ENCODE results near the gene GPANK1. TPM values are rescaled to one million over a fixed set of nuclear protein-coding genes. Genes with fewer than 3 reads are reported as not detected.

GPANK1 gene
- total and polyA plus RNA-seq, 2 of the 13 experiments (the other 11 are each of a cell fraction or from before 2014, with no cell fraction given): 15.4 to 22.8 TPM

DNA sequence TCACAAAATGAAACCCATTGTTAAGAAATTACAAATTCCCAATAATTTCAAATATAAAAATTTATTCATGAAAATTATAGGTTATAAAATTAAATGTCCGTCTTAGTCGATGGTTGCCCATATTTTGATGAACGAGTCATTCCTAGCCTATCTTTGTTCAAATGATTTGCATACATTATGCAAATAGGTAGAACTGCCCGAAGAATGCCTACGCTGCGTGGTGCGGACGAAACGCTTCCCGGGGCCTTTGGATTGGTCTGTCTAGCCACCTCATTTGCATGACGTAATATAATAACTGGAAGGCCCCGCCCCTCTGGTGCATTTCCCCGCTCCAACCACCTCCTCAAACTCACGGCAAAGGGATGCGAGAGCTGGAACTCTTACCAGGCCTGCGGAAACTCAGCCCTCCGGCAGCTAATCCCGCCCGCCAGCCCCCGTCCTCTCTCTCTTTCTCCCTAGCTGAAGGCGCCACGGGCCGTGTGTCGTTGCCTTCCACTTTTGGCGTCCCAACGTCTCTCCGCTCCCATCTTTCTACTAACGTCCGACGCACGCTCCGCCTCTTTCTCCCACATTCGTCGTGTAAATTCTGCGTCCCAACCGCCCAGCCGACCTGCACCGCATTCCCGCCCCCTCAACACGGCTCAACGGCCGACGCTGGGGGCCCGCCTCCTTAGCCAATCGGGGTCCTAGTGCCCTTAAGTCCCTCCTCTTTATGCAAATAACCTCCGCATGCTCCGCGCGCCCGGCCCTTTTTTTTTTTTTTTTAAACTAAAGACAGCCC, 44.8 kb downstream of the GPANK1 start (continued):
- TF ChIP-seq FOXP1 (IDR thresholded peaks at IDR 0.05) (no peak), FOXP1 (CRISPR knock-in tag; IDR thresholded peaks at IDR 0.05) (peak; percentile 45; the same call in 1 of the 2 replicates), TGIF2 (CRISPR knock-in tag; IDR thresholded peaks at IDR 0.05) (no peak), POLR2G (IDR thresholded peaks at IDR 0.05; ENCODE audit: low read depth, low read length) (peak; percentile 89), TAF15 (IDR thresholded peaks at IDR 0.05; ENCODE audit: low read depth, low read length, poor library complexity, severe bottlenecking) (no peak), YY1 (IDR thresholded peaks at IDR 0.05; ENCODE audit: insufficient read depth, insufficient replicate concordance, low read depth, low read length) (peak; percentile 52), KDM4B (CRISPR knock-in tag; IDR thresholded peaks at IDR 0.05) (no peak; the same call in 1 of the 2 replicates), ZNF7 (CRISPR knock-in tag; IDR thresholded peaks at IDR 0.05) (no peak), ZFP1 (CRISPR knock-in tag; IDR thresholded peaks at IDR 0.05) (no peak), SNAPC2 (CRISPR knock-in tag; IDR thresholded peaks at IDR 0.05) (peak; percentile 99), ZNF282 (IDR thresholded peaks at IDR 0.05; ENCODE audit: partially characterized antibody) (no peak), ZNF670 (CRISPR knock-in tag; IDR thresholded peaks at IDR 0.05; ENCODE audit: borderline replicate concordance) (0 out of 2 replicates have a peak, but pooled peaks have one; percentile 43), MTA1 (CRISPR knock-in tag; IDR thresholded peaks at IDR 0.05; ENCODE audit: borderline replicate concordance) (peak; percentile 69; the same call in 1 of the 2 replicates), KDM5B (CRISPR knock-in tag; IDR thresholded peaks at IDR 0.05; ENCODE audit: borderline replicate concordance) (no peak; the same call in 1 of the 2 replicates), NKX3-1 (CRISPR knock-in tag; IDR thresholded peaks at IDR 0.05) (no peak), HNRNPH1 (optimal IDR thresholded peaks at IDR 0.05; ENCODE audit: low read depth, low read length) (peak; percentile 66)
- TF ChIP-seq, protein P1, sequence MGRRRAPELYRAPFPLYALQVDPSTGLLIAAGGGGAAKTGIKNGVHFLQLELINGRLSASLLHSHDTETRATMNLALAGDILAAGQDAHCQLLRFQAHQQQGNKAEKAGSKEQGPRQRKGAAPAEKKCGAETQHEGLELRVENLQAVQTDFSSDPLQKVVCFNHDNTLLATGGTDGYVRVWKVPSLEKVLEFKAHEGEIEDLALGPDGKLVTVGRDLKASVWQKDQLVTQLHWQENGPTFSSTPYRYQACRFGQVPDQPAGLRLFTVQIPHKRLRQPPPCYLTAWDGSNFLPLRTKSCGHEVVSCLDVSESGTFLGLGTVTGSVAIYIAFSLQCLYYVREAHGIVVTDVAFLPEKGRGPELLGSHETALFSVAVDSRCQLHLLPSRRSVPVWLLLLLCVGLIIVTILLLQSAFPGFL (CRISPR knock-in tag; IDR thresholded peaks at IDR 0.05): no peak
- TF ChIP-seq, protein P2, sequence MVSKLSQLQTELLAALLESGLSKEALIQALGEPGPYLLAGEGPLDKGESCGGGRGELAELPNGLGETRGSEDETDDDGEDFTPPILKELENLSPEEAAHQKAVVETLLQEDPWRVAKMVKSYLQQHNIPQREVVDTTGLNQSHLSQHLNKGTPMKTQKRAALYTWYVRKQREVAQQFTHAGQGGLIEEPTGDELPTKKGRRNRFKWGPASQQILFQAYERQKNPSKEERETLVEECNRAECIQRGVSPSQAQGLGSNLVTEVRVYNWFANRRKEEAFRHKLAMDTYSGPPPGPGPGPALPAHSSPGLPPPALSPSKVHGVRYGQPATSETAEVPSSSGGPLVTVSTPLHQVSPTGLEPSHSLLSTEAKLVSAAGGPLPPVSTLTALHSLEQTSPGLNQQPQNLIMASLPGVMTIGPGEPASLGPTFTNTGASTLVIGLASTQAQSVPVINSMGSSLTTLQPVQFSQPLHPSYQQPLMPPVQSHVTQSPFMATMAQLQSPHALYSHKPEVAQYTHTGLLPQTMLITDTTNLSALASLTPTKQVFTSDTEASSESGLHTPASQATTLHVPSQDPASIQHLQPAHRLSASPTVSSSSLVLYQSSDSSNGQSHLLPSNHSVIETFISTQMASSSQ (IDR thresholded peaks at IDR 0.05; ENCODE audit: low read depth): peak; percentile 37
- TF ChIP-seq, protein P2 (CRISPR knock-in tag; IDR thresholded peaks at IDR 0.05; ENCODE audit: borderline replicate concordance): peak; percentile 70
- TF ChIP-seq, protein P3, sequence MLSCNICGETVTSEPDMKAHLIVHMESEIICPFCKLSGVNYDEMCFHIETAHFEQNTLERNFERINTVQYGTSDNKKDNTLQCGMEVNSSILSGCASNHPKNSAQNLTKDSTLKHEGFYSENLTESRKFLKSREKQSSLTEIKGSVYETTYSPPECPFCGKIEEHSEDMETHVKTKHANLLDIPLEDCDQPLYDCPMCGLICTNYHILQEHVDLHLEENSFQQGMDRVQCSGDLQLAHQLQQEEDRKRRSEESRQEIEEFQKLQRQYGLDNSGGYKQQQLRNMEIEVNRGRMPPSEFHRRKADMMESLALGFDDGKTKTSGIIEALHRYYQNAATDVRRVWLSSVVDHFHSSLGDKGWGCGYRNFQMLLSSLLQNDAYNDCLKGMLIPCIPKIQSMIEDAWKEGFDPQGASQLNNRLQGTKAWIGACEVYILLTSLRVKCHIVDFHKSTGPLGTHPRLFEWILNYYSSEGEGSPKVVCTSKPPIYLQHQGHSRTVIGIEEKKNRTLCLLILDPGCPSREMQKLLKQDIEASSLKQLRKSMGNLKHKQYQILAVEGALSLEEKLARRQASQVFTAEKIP (CRISPR knock-in tag; IDR thresholded peaks at IDR 0.05; ENCODE audit: borderline replicate concordance): no peak
- TF ChIP-seq, protein P4, sequence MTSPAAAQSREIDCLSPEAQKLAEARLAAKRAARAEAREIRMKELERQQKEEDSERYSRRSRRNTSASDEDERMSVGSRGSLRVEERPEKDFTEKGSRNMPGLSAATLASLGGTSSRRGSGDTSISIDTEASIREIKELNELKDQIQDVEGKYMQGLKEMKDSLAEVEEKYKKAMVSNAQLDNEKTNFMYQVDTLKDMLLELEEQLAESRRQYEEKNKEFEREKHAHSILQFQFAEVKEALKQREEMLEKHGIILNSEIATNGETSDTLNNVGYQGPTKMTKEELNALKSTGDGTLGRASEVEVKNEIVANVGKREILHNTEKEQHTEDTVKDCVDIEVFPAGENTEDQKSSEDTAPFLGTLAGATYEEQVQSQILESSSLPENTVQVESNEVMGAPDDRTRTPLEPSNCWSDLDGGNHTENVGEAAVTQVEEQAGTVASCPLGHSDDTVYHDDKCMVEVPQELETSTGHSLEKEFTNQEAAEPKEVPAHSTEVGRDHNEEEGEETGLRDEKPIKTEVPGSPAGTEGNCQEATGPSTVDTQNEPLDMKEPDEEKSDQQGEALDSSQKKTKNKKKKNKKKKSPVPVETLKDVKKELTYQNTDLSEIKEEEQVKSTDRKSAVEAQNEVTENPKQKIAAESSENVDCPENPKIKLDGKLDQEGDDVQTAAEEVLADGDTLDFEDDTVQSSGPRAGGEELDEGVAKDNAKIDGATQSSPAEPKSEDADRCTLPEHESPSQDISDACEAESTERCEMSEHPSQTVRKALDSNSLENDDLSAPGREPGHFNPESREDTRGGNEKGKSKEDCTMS (CRISPR knock-in tag; conservative IDR thresholded peaks at IDR 0.05): no peak

Data from HepG2 (cell line).